ENCODE data around the gene DPCD. TPM values are rescaled to one million over a fixed set of nuclear protein-coding genes. Genes with fewer than 3 reads are reported as not detected.

DPCD gene
- polyA plus RNA-seq, 1 donor from 2014 or later = 234 TPM

DNA sequence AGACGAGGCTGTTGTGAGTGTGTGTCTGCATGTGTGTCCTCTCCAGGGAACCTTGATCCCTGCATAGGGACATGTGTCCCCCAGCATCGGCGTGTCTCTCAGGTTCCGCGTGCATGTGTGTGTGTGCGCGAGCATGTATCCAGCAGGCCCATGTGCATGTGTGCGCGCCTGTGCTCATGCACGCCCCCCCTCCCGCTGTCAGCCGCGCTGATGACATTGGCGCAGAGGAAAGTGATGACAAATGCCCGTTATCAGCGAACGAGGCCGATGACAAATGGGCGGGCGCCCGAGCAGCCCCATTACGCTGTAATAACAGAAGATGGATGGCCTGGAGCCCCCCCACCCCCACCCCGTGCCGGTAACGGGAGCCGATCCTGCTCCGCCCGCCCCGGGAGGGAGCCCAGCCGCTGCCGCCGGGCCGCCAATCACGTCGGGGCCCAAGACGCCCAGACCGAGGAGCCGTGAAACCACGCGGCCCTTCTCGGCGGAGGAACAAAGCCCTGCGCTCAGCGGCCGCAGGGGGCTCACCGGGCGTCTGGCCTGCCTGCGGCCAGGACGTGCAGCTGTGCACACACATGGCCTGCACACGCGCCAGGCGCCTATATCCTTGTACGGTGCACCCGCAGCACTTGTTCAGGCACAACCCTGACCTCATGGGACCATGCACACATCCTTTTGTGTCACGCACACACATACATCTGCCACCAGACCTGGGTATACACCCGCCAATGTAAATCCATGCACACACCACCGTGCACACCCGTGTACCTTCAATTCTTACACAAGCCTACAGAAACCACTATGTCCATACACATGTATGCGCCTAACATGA lies 21.6 kb upstream of the DPCD start:
- Histone ChIP-seq H2AFZ (ENCODE audit: low read depth, low read length) (no peak overlapping the region), H3K4me3 (ENCODE audit: low read length) (peak overlapping the region; percentile 5), H3K27ac (ENCODE audit: low read length) (no peak overlapping the region)

DNA sequence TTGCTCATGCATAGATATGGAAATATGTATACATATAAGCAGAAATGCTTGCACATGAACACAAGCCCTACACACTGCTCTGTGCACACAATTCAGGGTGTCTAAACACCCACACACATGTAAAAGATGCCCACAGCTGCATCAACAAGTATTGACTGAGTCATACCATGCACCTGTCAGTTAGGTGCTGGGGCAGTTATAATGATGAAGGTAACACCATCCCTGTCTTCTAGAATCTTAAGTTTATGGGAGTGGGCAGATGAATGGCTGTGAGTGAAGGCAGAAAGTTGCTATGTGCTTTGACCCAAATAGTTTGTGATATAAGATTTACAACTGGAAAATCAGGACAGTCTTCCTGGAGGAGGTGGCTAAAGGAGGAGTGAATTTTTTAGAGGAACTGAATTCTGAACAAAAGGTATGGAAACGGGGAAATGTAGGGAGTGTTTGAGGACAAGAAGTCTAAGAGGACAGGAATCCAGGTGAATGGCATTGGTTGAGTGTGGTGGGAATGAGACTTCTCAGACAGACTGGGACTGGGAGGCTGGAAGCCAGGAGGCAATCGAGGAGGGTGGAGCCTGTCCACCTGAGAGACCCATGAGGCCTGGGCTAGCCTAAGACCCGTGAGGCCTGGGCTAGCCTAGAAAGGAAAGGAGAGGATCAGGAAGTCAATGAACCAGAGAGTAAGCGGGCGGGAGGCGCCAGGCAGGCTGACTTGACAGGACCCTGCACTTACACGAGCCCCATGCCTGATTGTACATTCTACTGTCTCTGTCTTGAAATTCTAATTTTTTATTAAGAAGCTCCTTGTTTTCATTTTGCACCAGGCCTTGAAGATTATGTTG lies 20.7 kb upstream of the DPCD start:
- H3K36me3 ChIP-seq (ENCODE audit: insufficient read depth, low read length) = no peaks in the 10 kb centered on the region
- no peak overlapping the region for H3K27ac ChIP-seq (ENCODE audit: low read length)
- no peak overlapping the region for H2AFZ ChIP-seq (ENCODE audit: low read depth, low read length)
- TF ChIP-seq RAD21 (conservative IDR thresholded peaks at IDR 0.05) = no peak
- TF ChIP-seq, protein P1, sequence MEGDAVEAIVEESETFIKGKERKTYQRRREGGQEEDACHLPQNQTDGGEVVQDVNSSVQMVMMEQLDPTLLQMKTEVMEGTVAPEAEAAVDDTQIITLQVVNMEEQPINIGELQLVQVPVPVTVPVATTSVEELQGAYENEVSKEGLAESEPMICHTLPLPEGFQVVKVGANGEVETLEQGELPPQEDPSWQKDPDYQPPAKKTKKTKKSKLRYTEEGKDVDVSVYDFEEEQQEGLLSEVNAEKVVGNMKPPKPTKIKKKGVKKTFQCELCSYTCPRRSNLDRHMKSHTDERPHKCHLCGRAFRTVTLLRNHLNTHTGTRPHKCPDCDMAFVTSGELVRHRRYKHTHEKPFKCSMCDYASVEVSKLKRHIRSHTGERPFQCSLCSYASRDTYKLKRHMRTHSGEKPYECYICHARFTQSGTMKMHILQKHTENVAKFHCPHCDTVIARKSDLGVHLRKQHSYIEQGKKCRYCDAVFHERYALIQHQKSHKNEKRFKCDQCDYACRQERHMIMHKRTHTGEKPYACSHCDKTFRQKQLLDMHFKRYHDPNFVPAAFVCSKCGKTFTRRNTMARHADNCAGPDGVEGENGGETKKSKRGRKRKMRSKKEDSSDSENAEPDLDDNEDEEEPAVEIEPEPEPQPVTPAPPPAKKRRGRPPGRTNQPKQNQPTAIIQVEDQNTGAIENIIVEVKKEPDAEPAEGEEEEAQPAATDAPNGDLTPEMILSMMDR (IDR thresholded peaks at IDR 0.05; ENCODE audit: poor library complexity, severe bottlenecking) = no peak
- TF ChIP-seq MXI1 (conservative IDR thresholded peaks at IDR 0.05; ENCODE audit: poor library complexity, severe bottlenecking) = no peak
- no peak overlapping the region for H3K9ac ChIP-seq (ENCODE audit: low read length)
- H3F3A ChIP-seq (ENCODE audit: insufficient read depth, low read length, poor library complexity, severe bottlenecking) = no peaks in the 10 kb centered on the region
- H3K9me3 ChIP-seq (ENCODE audit: low read length) = no peaks in the 10 kb centered on the region
- H3K4me3 ChIP-seq (ENCODE audit: low read length) = no peak overlapping the region
- H3K9me2 ChIP-seq (ENCODE audit: insufficient read depth, low read length) = no peaks in the 10 kb centered on the region
- no peaks in the 10 kb centered on the region for H3K79me2 ChIP-seq (replicated peaks; ENCODE audit: insufficient read depth, low read length)
- H3K4me2 ChIP-seq (ENCODE audit: low read length) = no peak overlapping the region
- H4K20me1 ChIP-seq (ENCODE audit: insufficient read depth) = no peaks in the 10 kb centered on the region
- peaks cover 22% of the 10 kb centered on the region for H3K27me3 ChIP-seq (ENCODE audit: insufficient read depth, low read depth, low read length)

More for the DNA sequence above, 21.6 kb upstream of the DPCD start:
- no peak overlapping the region for H3K4me2 ChIP-seq (ENCODE audit: low read length)
- H3K9ac ChIP-seq (ENCODE audit: low read length) = no peak overlapping the region
- TF ChIP-seq POLR2AphosphoS5 (IDR thresholded peaks at IDR 0.05) = peak; percentile 49
- TF ChIP-seq, protein P1 (IDR thresholded peaks at IDR 0.05; ENCODE audit: poor library complexity, severe bottlenecking) = no peak
- H3F3A ChIP-seq (ENCODE audit: insufficient read depth, low read length, poor library complexity, severe bottlenecking) = no peaks in the 10 kb centered on the region
- H4K20me1 ChIP-seq (ENCODE audit: insufficient read depth) = no peaks in the 10 kb centered on the region
- H3K27me3 ChIP-seq (ENCODE audit: insufficient read depth, low read depth, low read length) = peaks cover 22% of the 10 kb centered on the region
- H3K79me2 ChIP-seq (replicated peaks; ENCODE audit: insufficient read depth, low read length) = no peaks in the 10 kb centered on the region
- no peaks in the 10 kb centered on the region for H3K9me2 ChIP-seq (ENCODE audit: insufficient read depth, low read length)
- no peaks in the 10 kb centered on the region for H3K9me3 ChIP-seq (ENCODE audit: low read length)
- no peaks in the 10 kb centered on the region for H3K36me3 ChIP-seq (ENCODE audit: insufficient read depth, low read length)

GRCh38 chr10:101568054-101568745 lies 19.9 kb upstream of the DPCD start:
- no peaks in the 10 kb centered on the region for H3K9me2 ChIP-seq (ENCODE audit: insufficient read depth, low read length)
- no peak overlapping the region for H3K9ac ChIP-seq (ENCODE audit: low read length)
- no peaks in the 10 kb centered on the region for H3K36me3 ChIP-seq (ENCODE audit: insufficient read depth, low read length)
- no peaks in the 10 kb centered on the region for H4K20me1 ChIP-seq (ENCODE audit: insufficient read depth)
- H3K4me3 ChIP-seq (ENCODE audit: low read length) = no peak overlapping the region
- no peak overlapping the region for H2AFZ ChIP-seq (ENCODE audit: low read depth, low read length)
- H3K79me2 ChIP-seq (replicated peaks; ENCODE audit: insufficient read depth, low read length) = no peaks in the 10 kb centered on the region
- no peak overlapping the region for H3K4me2 ChIP-seq (ENCODE audit: low read length)
- H3F3A ChIP-seq (ENCODE audit: insufficient read depth, low read length, poor library complexity, severe bottlenecking) = no peaks in the 10 kb centered on the region
- H3K27ac ChIP-seq (ENCODE audit: low read length) = no peak overlapping the region
- H3K27me3 ChIP-seq (ENCODE audit: insufficient read depth, low read depth, low read length) = peaks cover 22% of the 10 kb centered on the region
- no peaks in the 10 kb centered on the region for H3K9me3 ChIP-seq (ENCODE audit: low read length)
- TF ChIP-seq EZH2 (IDR thresholded peaks at IDR 0.05; ENCODE audit: borderline replicate concordance, insufficient read depth, low read length, poor library complexity, severe bottlenecking) (no peak), SMC3 (conservative IDR thresholded peaks at IDR 0.05; ENCODE audit: poor library complexity) (no peak), TAF1 (IDR thresholded peaks at IDR 0.05; ENCODE audit: low read depth) (no peak), MXI1 (conservative IDR thresholded peaks at IDR 0.05; ENCODE audit: poor library complexity, severe bottlenecking) (no peak), RAD21 (conservative IDR thresholded peaks at IDR 0.05) (no peak), POLR2AphosphoS5 (IDR thresholded peaks at IDR 0.05) (no peak)
- TF ChIP-seq, protein P1 (IDR thresholded peaks at IDR 0.05; ENCODE audit: poor library complexity, severe bottlenecking) = no peak

All from neural cell (in vitro differentiated cells).